PC-9 (cell line): ENCODE data around the gene GALC. TPM values are rescaled to one million over a fixed set of nuclear protein-coding genes. Genes with fewer than 3 reads are reported as not detected.

ENCODE experiments used
- BruUV-seq: library from RNA; stranded (reverse); fragments of 400-500 nt; replicated peaks from 2 replicates; lab custom pipeline; 2021; lab: Mats Ljungman, UMichigan
- CTCF ChIA-PET: fragments of 300-600 bp; sonication (Branson Sonifier 250); formaldehyde crosslinking; loops from one replicate; lab custom pipeline; 2022; ENCODE audit warnings: antibody characterized with exemption; lab: Charles Lee
- POLR2A ChIA-PET: fragments of 300-600 bp; sonication (Branson Sonifier 250); formaldehyde crosslinking; loops from one replicate; lab custom pipeline; 2022; ENCODE audit warnings: antibody characterized with exemption; ENCODE audit not compliant: unreplicated experiment; lab: Charles Lee
- DNase-seq, 2 experiments: peaks; one replicate each; pipeline versions ENCODE4 v3.0.0 to v3.0.0-alpha.2; 2015 to 2022; ENCODE audit warnings: mixed read lengths in 1 of 2
- H2AFZ ChIP-seq: fragments of 200-600 bp; sonication (generic); 2 replicates; pipeline ENCODE4 v1.8.1; 2017; ENCODE audit warnings: antibody characterized with exemption
- H3F3A ChIP-seq: fragments of 200-600 bp; sonication (generic); 2 replicates; pipeline ENCODE4 v1.8.1; 2017; ENCODE audit warnings: antibody characterized with exemption, mild to moderate bottlenecking, low read depth; ENCODE audit not compliant: insufficient read depth
- H3K27ac ChIP-seq: fragments of 200-600 bp; sonication (generic); 2 replicates; pipeline ENCODE4 v1.6.1; 2016; ENCODE audit warnings: mixed run types
- H3K27me3 ChIP-seq: fragments of 200-600 bp; sonication (generic); 2 replicates; pipeline ENCODE4 v1.6.1; 2016; ENCODE audit warnings: low read depth, mixed run types; ENCODE audit not compliant: insufficient read depth
- H3K36me3 ChIP-seq: fragments of 200-600 bp; sonication (generic); 2 replicates; pipeline ENCODE4 v1.6.1; 2016; ENCODE audit warnings: low read depth, mixed run types
- H3K4me1 ChIP-seq: fragments of 200-600 bp; sonication (generic); replicated peaks from 2 replicates; pipeline ENCODE4 v1.6.1; 2016; ENCODE audit warnings: mixed run types; ENCODE audit not compliant: insufficient read depth
- H3K4me2 ChIP-seq: fragments of 200-600 bp; sonication (generic); 2 replicates; pipeline ENCODE4 v1.6.1; 2017; ENCODE audit warnings: mixed run types
- H3K4me3 ChIP-seq: fragments of 200-600 bp; sonication (generic); 2 replicates; pipeline ENCODE4 v1.6.1; 2016; ENCODE audit warnings: mixed run types
- H3K79me2 ChIP-seq: fragments of 200-600 bp; sonication (generic); 2 replicates; pipeline ENCODE4 v1.6.1; 2017; ENCODE audit warnings: low read depth, mixed run types
- H3K9me2 ChIP-seq: fragments of 200-600 bp; sonication (generic); 2 replicates; pipeline ENCODE4 v1.8.1; 2017; ENCODE audit warnings: mild to moderate bottlenecking; ENCODE audit not compliant: insufficient read depth
- H3K9me3 ChIP-seq: fragments of 200-600 bp; sonication (generic); 2 replicates; pipeline ENCODE4 v1.8.1; 2016; ENCODE audit warnings: low read depth; ENCODE audit not compliant: insufficient read depth
- H4K20me1 ChIP-seq: fragments of 200-600 bp; sonication (generic); 2 replicates; pipeline ENCODE4 v1.8.1; 2017; ENCODE audit not compliant: insufficient read depth
- CTCF ChIP-seq: fragments of 200-600 bp; sonication (generic); conservative IDR thresholded peaks from 2 replicates; pipeline ENCODE4 v1.6.1; 2017; ENCODE audit warnings: mixed run types, antibody characterized with exemption, mild to moderate bottlenecking, moderate library complexity
- EZH2 ChIP-seq: fragments of 200-600 bp; sonication (generic); IDR thresholded peaks from 2 replicates; pipeline ENCODE4 v1.8.0; 2017; ENCODE audit warnings: antibody characterized with exemption, low read depth
- intact Hi-C: fragments of 100-400 bp; cut with micrococcal nuclease; formaldehyde crosslinking; loops from one replicate; pipeline ENCODE4 v1.10.0; 2022; ENCODE audit not compliant: unreplicated experiment
- total RNA-seq: library from RNA; stranded (reverse); gene quantifications from 2 replicates; pipeline ENCODE4 v1.2.3, GENCODE V29; 2021

GALC gene
- total RNA-seq, 1 experiment from 2014 or later, result 2.0 TPM

GRCh38 chr14:87966816-87967215 is 26.2 kb downstream of the GALC start:
- DNase-seq, result no peak

GRCh38 chr14:87961246-87961645 is 31.7 kb downstream of the GALC start:
- ChIA-PET CTCF (no interaction called here), POLR2A (no interaction called here)
- TF ChIP-seq CTCF, result no peak
- no peak for TF ChIP-seq EZH2
- Histone ChIP-seq H2AFZ (no peak overlapping the region), H3K4me2 (no peak overlapping the region), H3K4me1 (no peaks in the 10 kb centered on the region), H3K79me2 (no peaks in the 10 kb centered on the region), H3K9me3 (no peaks in the 10 kb centered on the region), H3F3A (no peaks in the 10 kb centered on the region), H3K27me3 (no peaks in the 10 kb centered on the region), H3K4me3 (no peak overlapping the region), H3K36me3 (no peaks in the 10 kb centered on the region), H3K27ac (no peak overlapping the region), H4K20me1 (no peaks in the 10 kb centered on the region), H3K9me2 (no peaks in the 10 kb centered on the region)
- BruUV-seq, result no TSS peak
- no peak for DNase-seq
- intact Hi-C loops, result no loop called here

More at GRCh38 chr14:87966816-87967215, 26.2 kb downstream of the GALC start:
- Histone ChIP-seq H3K36me3 (no peaks in the 10 kb centered on the region), H3K9me3 (no peaks in the 10 kb centered on the region), H3F3A (no peaks in the 10 kb centered on the region), H3K4me3 (no peak overlapping the region), H3K9me2 (no peaks in the 10 kb centered on the region), H3K4me2 (no peak overlapping the region), H3K27ac (no peak overlapping the region), H3K4me1 (no peaks in the 10 kb centered on the region), H3K27me3 (no peaks in the 10 kb centered on the region), H2AFZ (no peak overlapping the region), H3K79me2 (no peaks in the 10 kb centered on the region), H4K20me1 (no peaks in the 10 kb centered on the region)
- intact Hi-C loops, result no loop called here
- TF ChIP-seq CTCF, result no peak
- TF ChIP-seq EZH2, result no peak
- BruUV-seq, result no TSS peak
- POLR2A ChIA-PET, result no interaction called here
- CTCF ChIA-PET, result no interaction called here

GRCh38 chr14:87960013-87960787 is 32.8 kb downstream of the GALC start:
- BruUV-seq, result no TSS peak
- H3K4me2 ChIP-seq, result no peak overlapping the region
- POLR2A ChIA-PET, result no interaction called here

More at GRCh38 chr14:87960013-87960787, 32.8 kb downstream of the GALC start:
- no peaks in the 10 kb centered on the region for H3F3A ChIP-seq
- H3K9me3 ChIP-seq, result no peaks in the 10 kb centered on the region
- no peaks in the 10 kb centered on the region for H4K20me1 ChIP-seq
- TF ChIP-seq EZH2 (no peak), CTCF (no peak)
- no peaks in the 10 kb centered on the region for H3K79me2 ChIP-seq
- no peaks in the 10 kb centered on the region for H3K36me3 ChIP-seq
- CTCF ChIA-PET, result no interaction called here
- H3K9me2 ChIP-seq, result no peaks in the 10 kb centered on the region
- intact Hi-C loops, result no loop called here
- H3K4me1 ChIP-seq, result no peaks in the 10 kb centered on the region
- H3K27ac ChIP-seq, result no peak overlapping the region
- H3K4me3 ChIP-seq, result no peak overlapping the region
- no peak overlapping the region for H2AFZ ChIP-seq
- DNase-seq, result no peak
- H3K27me3 ChIP-seq, result no peaks in the 10 kb centered on the region
